Activated gamma-delta T cell treated with anti-CD3 and anti-CD28 coated beads, Interleukin-2, amount 50 U/mL, for 16 hours (primary cell): ENCODE results near the gene ZNF778.
"Not testable (repeated sequence)": the region's sequence is repeated elsewhere in the genome, so short reads cannot be mapped to it uniquely, and the experiment has no call there.

Source experiments
- DNase-seq: peaks from one replicate; pipeline ENCODE4 v3.0.0-alpha.2; 2020; ENCODE audit warnings: low read depth

Gene ZNF778

DNA sequence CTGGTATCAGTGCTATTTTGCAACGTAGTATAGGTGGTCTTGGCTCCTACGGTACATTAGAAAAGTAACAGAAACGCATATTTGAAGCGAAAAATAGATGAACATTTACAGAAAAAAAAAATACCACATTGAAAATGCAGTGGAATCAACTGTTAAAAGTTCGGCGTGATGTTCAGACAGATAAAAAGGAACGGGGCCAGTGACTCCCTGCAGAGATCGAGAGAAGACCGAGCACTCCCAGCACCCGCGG is 440 bp upstream of the ZNF778 start:
- no peak for DNase-seq

DNA sequence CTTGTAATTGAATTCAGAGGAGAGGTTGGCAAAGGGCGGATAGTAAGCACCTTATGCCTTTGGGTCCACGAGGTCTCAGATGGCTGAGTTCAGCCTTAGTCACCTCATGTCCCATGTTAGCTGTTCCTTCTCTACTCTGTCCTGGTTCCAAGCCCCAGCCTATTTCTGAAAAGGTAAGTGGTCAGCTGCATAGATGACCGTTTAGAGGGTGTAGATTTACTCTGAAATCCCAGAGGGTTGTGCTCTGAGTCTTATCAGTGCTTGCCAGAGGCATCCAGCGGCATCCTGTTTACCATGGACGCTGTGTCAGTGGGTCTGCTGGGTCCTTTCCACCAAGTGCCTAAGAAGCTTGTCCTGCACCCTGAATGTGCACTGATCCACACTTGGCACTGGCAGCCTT is 1.9 kb downstream of the ZNF778 start:
- no peak for DNase-seq

DNA sequence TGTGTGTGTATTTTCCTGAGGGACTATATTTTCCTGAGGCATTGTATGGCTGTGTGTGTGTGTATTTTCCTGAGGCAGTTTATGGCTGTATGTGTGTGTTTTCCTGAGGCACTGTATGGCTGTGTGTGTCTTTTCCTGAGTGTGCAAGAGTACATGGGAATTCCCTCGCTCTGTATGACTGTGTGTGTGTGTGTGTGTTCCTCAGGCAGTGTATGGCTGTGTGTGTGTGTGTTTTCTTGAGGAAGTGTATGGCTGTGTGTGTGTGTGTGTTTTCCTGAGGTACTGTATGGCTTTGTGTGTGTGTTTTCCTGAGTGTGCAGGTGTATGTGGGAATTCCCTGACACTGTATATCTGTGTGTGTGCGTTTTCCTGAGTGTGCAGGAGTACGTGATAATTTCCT is 4.1 kb downstream of the ZNF778 start:
- DNase-seq: no peak

DNA sequence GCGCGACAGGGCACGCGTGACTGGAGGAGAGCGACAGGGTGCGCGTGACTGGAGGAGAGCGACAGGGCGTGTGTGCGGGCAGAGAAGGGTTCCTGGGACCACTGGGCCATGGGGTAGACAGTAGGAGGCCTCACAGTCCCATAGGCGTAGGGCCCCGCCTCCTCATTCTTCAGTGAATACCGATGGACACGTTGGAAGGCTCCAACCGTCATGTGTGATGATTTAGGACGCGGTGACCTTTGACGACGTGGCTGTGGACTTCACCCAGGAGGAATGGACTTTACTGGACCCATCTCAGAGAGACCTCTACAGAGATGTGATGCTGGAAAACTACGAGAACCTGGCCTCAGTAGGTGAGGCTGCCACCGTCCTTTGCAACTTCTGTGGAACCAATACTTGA is 5.4 kb downstream of the ZNF778 start:
- no peak for DNase-seq

DNA sequence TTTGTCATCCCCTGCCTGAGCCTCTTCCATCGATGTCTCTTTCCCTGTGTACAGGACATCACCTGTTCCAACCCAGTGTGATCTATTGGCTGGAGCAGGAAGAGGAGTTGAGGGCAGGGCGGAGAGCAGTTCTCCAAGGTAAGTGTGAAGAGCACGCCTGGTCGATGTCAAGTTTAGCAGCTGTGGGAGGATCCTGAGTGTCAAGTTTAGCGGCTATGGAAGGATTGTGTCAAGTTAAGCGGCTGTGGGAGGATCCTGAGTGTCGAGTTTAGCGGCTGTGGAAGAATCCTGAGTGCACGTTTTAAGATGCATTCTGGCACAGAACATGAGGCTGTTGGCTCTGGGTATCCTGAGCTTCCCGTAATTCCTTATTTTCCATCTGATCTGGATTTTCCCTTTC is 7.2 kb downstream of the ZNF778 start:
- DNase-seq: no peak

DNA sequence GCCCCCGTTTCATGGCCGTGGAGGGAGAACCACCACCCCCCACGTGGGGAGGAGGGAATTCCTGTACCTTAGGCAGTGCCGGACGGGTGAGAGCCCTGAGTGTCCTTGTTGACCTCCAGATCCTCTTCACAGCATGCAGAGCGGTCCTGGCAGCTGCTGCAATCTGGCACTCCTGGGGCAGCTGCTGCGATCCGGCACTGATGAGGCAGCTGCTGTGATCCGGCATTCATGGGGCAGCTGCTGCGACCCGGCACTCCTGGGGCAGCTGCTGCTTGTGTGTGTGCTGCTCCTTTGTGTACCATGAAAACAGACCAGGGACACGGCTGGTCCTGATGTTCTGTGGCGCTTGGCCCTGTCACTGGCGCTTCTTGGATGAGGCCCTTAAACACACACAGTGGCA is 12.8 kb downstream of the ZNF778 start:
- no peak for DNase-seq

DNA sequence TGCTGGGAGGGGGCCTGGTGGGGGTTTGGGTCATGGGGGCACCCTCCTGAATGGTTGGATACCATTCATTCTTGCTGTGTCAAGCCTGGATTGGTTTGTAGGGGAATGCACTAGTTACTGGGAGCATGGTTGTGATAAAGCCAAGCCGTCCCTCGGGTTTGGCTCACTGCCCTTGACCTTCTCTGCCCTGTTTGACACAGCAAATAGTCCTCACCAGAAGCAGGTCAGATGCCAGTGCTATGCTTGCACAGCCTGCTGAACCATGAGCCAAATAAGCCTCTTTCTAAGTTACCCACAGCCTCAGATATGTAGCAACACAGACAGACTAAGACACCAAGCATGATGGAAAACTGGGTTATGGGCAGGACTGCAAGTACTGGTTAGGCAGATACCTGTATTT is 14.6 kb downstream of the ZNF778 start:
- no peak for DNase-seq

DNA sequence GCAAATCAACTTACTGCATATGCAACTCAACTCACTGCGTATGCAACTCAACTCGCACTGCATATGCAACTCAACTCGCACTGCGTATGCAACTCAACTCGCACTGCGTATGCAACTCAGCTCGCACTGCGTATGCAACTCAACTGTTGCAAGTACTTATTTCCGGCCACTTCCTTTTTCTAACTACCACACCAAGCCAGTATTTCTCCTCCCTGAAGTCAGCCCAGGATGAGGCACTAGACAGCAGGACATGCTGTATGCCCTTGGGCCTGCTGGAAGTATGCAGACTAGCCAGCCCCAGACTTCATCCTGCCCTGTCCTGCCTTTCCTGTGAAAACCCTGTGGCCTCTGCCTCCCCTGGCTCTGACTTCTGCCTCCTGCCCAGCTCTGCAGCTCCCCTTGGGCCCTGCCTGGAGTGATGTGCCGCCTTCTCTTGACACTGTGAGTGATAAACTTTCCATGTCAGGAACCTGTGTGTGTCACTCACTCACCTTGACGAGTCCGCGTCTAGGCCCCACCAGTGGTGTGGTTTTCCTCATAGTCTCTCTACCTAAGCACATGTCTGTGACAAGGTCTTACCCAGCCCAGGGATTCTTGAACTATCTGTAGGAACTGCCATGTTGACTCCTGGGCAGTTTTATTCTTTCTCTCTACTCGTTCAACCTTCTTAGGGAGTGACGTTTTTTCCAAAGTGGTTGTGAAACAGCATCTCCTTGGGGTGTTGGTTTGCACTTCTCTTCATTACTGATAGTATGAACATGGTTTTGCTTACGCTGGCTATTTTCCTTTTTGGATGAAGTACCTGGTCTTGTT is 16.4 kb downstream of the ZNF778 start:
- DNase-seq: no peak

DNA sequence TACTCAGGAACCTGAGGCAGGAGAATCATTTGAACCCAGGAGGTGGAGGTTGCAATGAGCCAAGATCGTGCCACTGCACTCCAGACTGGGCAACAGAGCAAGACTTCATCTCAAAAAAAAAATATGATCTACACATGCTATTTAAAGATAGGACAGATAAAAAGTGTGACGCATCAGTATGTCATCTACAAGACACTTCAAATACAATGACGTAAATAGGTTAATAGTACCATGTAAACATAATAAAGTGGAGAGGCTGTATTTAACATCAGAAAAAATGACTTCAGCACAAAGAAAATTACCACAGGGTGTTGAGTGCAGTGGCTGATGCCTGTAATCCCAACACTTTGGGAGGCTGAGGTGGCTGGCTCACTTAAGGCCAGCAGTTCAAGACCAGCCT is 20.2 kb downstream of the ZNF778 start:
- no peak for DNase-seq

DNA sequence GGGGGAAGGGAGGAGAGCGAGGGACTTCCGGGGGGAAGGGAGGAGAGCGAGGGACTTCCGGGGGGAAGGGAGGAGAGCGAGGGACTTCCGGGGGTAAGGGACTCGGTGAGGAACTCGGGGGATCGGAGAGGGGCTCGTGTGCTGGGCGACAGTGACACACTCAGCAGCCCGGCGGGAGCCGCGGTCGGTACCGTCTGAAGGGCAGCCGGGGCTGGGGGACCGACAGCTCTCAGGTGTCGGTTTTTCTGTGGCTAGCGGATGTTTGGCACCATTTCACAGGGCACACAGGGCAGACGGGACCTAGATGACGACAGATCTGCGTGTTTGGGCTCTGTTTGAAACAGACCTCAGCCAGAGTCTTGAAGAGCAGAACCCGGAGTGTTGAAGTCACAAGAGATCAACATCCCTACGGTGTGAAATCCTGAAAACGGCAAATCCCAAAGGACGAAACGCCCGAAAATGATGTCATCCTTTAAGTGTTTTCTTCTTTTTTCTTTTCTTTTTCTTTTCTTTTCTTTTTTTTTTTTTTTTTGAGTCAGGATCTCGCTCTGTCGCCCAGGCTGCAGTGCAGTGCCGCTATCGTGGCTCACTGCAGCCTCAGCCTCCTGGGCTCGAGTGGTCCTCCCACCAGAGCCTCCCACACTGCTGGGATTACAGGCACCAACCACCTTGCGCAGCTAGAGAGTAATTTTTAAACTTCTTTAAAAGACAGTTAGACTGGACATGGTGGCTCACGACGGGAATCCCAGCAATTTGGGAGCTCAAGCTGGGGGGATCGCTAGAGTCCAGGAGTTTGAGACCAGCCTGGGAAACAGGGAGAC is 23.9 kb downstream of the ZNF778 start:
- DNase-seq: peak; percentile 70

DNA sequence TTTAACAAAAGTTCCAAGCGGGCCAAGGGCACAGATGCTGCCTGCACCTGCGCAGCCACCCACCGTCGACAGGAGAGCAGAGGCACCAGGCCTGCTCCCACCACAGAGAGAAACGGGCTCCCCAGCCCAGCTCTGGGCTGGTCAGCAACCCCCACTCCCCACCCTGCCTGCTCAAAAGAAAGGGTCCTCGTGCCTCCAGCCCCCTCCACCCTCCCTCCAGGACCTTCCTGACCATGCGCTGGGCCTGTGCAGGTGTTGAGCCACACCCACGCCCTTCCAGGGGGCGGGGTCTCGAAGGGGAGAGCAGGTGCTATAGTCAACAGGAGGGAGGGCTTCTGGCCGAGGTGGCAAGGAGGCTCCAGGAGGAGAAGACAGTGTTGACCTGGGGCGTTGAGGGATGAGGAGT is 25.3 kb downstream of the ZNF778 start:
- no peak for DNase-seq

DNA sequence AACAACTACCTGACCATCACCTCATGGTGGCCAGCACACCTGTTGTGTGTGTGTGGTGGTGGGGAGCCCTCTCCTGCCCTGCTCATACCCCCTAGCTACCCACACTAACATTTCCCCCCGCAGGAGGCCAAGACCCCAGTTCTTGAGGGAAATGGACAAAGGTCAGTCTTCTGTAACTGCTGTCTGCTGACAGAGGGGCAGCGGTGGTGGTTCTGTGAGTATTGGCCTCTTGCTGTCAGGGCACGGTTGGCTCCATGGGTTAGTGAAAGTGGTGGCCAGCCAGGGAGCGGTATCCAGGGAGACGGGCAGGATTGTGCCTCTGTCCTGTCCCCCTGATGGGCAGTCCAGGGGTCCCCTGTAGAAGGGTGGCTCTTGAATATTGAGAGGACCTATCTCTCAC is 26.2 kb downstream of the ZNF778 start:
- DNase-seq: no peak

DNA sequence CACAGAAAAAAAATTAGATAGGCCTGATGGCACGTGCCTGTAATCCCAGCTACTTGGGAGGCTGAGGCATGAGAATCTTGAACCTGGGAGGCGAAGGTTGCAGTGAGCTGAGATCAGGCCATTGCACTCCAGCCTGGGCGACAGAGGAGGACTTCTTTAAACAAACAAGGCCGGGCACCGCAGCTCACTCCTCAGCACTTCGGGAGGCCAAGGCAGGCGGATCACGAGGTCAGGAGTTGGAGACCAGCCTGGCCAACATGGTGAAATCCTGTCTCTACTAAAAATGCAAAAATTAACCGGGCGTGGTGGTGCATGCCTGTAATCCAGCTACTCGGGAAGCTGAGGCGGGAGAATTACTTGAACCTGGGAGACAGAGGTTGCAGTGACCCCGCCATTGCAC is 26.8 kb downstream of the ZNF778 start:
- not testable (repeated sequence) for DNase-seq

DNA sequence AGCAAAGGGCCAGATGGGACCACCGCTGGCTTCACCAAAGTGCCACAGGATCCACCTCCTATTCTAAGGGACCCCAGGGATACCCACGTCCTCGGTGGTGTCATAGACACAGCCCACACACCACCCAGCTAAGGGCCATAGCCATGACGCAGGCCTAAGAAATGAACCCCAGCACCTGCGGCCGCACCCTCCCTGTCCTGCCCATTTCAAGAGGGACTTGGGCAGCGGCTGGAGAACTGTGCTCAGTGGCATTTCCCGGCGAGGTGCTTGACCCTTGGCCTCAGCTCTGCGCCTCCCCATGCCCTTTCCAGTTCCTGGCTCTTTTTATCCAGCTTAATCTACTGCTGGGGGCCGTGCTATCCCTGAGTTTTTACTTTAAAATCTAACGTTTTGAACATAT is 27.3 kb downstream of the ZNF778 start:
- DNase-seq: no peak

DNA sequence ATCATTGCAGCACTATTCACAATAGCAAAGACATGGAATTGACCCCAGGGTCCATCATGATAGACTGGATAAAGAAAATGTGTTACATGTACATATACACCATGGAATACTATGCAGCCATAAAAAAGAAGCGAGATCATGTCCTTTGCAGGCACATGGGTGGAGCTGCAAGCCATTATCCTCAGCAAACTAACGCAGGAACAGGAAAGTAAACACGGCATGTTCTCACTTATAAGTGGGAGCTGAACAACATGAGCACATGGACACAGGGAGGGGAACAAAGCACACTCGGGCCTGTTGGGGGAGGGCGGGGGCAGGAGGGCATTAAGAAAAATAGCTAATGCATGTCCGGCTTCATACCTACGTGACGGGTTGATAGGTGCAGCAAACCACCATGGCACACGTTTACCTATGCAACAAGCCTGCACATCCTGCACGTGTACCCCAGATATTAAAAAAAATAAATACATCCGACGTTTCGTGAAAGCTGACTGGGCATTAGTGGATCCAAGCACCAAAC is 28.9 kb downstream of the ZNF778 start:
- DNase-seq: no peak

DNA sequence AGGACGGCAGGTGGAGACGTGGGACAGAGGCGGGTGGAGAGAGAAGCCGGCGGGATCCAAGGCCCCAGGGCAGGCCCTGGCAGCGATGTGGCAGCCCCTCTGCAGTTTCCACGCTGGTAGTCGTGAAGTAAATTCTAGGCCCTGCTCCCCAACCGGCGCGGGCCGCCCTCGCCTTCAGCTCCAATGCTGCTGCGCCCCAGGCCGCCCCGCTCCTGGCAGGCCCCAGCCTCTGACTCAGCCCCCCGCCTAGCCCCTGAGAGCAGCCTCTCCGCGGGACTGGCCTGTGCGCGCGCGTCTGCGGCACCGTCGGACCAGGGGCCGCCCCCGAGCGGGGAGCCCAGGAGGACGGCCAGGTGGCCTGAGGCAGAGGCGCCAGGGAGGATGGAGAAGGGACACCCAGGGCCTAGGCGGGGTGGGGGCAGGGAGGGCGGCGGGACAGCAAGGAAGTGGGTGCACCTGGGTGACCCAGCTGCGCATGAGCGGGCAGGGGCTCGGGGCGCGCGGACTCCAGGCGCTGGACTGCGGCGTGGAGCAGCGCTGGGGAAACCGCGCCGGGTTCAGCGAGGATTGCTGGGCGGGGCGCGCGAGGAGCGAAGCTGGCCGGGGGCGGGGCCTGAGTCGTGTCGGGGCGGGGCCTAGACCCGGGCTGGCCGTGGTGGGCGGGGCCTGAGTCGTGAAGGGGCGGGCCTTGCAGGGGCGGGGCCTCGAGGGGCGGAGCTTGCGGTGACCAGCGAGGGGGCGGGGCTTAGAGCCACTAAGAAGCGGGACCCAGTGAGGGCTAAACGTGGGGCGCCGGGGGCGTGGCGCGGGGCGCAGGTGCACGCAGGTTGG is 29.6 kb downstream of the ZNF778 start:
- DNase-seq: peak; percentile 95

DNA sequence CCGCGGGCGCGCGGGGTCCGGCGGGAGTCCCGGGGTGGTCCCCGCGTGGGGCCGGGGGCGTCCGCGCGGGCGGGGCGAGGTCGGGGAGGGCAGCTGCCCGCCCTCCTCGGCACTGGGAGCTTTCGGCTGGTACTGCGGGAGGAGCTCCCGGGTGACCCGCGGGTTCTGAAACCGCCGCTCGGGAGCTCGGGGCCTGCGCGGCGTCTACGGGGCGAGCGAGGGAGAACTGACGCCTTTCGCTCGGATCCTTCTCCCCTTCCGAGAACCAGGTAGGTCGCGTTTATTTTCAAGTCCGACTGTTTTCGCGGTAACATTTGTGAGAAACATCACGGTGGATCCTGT is 30.2 kb downstream of the ZNF778 start:
- DNase-seq: not testable (repeated sequence)

DNA sequence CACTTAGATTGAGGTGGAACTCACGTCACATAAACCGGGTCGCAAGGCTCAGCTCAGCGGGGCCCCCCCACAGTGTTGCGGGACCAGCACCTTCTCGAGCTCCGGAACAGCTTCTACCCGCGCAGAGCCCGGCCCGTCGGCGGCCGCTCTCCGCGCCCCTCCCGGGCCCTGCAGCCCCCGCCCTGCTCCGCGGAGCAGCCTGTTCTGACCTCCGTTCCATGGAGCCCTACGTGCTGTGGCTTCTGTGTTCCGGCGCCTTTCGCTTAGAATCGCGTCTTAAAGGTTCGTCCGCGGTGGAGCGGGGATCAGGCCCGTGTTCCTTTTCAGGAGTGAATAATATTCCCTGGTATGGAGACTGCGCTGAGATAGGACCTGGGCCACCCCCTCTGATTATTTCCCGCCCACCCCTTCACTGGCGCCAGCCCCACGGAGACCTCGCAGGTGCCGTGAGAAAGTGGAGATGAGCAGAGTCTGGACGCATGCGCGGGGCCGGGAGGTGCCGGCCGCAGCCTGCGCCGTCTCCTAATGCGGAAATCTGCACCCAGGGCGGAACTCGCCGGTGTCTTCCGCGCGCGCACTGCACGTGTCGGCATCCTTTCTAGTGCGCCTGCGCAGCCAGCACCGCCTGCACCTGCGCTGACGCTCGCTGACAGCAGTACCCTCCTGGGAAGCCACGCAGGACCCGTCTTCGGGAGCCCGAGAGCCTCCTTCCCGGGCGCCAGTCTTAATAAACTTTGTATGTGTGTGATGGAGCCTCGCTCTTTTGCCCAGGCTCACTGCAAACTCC is 30.9 kb downstream of the ZNF778 start:
- DNase-seq: no peak

DNA sequence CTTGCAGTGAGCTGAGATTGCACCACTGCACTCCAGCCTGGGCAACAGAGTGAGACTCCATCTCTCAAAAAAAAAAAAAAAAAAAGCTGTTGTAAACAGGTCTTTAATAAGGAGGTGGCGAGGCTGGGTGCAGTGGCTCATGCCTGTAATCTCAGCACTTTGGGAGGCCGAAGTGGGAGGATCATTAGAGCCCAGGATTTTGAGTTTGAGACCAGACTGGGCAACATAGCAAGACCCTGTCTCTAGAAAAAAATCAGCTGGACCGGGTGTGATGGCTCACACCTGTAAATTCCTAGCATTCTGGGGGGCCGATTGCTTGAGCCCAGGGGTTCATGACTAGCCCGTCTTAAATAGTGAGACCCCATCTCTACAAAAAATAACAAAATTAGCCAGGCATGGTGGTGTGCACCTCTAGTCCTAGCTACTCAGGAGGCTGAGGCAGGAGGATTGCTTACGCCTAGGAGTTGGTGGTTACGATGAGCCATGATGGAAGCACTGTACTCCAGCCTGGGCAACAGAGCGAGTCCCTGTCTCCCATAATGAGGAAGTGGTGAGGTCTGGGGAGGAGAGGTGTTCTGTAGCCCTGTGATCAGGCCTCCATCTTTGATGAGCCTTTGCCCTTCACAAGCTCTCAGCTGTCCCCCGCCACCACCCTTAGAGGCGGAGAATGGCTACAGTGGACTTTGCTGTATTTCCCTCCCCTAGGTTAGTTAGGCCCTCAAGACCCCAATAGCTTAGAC is 36.2 kb downstream of the ZNF778 start:
- no peak for DNase-seq

DNA sequence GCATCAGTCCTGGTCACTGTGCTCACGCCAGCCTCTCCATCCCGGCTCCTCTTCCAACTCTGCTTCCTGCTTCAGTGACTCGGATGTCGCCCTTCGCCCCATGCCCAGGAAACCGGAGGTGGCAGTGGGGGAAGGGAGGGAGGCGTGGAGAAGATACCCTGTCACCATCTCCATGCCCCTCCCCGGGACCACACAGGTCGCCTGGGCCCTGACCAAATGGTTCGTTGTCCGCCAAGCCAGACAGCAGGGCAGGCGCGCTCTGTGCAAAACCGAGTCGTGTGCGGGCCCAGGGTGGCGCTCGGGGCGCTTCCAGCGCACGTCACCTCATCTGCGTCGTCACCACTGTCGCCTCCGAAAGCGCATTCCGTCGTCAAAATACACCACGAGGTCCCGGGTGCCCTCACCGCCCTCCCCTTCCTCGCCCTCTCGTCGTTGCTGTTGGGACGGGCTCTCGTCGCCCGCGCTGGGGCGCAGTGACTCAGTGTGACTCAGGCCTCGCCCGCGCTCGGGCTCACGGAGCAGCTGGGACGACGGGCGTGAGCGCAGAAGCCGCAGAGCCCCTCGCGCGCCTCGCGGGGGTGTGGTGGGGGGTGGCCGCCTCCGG is 39.2 kb downstream of the ZNF778 start:
- peak; percentile 61 for DNase-seq

DNA sequence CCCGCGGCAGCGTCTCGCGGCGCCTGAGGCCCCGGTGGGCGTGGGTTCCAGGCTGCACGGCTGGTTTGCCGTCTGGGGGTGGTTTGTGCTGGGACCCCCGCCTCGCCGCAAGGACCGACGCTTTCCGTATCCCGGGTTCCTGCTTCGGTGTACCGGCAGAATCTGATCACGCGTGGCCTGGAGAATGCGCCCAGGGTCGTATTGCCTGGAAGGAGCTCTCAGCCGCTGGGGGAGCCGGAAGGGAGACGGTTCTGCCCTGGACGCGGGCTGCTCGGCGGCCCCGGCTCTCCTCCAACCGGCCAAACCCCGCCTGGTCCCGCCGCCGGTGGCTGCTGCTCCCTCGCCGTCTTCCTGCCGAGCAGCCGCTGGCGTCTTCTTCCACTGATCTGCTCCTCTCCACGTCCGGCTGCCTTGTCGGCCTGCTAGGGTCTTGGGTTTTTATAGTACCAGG is 39.8 kb downstream of the ZNF778 start:
- no peak for DNase-seq
